ENCODE data around the gene CALML3. TPM values are rescaled to one million over a fixed set of nuclear protein-coding genes. Genes with fewer than 3 reads are reported as not detected.
A peak's percentile ranks its signal among the peaks of the same experiment; 100 is the strongest.

CALML3 gene
- total RNA-seq, 1 donor from 2014 or later = not detected

DNA sequence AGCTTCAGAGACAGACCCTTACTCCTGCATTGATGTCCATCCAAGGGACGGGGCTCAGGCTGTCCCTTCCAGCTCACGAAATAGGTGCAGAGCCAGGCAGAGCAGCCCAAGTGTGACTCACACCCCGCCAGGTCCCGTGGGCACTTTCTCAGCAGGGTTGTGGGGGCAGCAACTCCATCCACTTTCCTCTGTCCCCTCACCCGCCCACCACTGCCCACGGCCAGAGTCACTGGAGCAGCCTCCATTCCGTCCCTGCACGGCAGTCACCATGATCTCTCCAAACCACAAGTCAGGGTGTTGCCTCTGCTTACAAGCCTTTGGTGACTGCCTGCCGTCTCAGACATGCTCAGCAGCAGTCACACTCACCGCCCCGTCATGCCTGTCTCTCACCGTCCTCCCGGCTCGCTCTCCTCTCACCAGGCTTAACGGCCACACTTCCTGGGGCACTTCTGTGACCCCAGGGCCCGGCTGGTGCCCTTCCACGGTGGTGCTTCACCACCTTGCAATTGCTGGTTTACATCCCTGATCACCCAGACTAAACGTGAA, 39.3 kb downstream of the CALML3 start:
- H3K27ac Mint-ChIP-seq (ENCODE audit: unreplicated experiment) = peak overlapping the region; percentile 20
- peaks cover 5% of the 10 kb centered on the region for H3K27me3 Mint-ChIP-seq (ENCODE audit: low read depth, unreplicated experiment)
- no peaks in the 10 kb centered on the region for H3K9me3 Mint-ChIP-seq (ENCODE audit: unreplicated experiment)
- no peak overlapping the region for H3K4me3 ChIP-seq (ENCODE audit: insufficient read depth, low read depth, low read length)
- peak overlapping the region; percentile 48 for H3K4me2 ChIP-seq (ENCODE audit: low read length)
- no peaks in the 10 kb centered on the region for H3K36me3 ChIP-seq (ENCODE audit: insufficient read depth, low read length)
- H3K9ac ChIP-seq (ENCODE audit: low read length) = peak overlapping the region; percentile 30
- FAIRE-seq (peak; percentile 34), DNase-seq (ENCODE audit: low read depth) (peak; percentile 56)
- H3K9me3 ChIP-seq (ENCODE audit: insufficient read depth, low read depth, low read length) = no peaks in the 10 kb centered on the region
- H3K4me3 Mint-ChIP-seq (ENCODE audit: unreplicated experiment) = no peak overlapping the region
- peak overlapping the region; percentile 45 for H3K27ac ChIP-seq (ENCODE audit: low read depth, low read length)
- peaks cover 52% of the 10 kb centered on the region for H3K4me1 ChIP-seq (ENCODE audit: insufficient read depth, low read length)
- H3K79me2 ChIP-seq (ENCODE audit: insufficient read depth, low read length) = no peaks in the 10 kb centered on the region
- peaks cover 3% of the 10 kb centered on the region for H3K36me3 Mint-ChIP-seq (ENCODE audit: low read depth, unreplicated experiment)
- no peaks in the 10 kb centered on the region for H4K20me1 ChIP-seq (ENCODE audit: insufficient read depth, low read length)
- peak overlapping the region; percentile 72 for H2AFZ ChIP-seq (ENCODE audit: low read depth, low read length)
- no peaks in the 10 kb centered on the region for H3K27me3 ChIP-seq (ENCODE audit: insufficient read depth, low read length)
- H3K4me1 Mint-ChIP-seq (ENCODE audit: low read depth, unreplicated experiment) = peaks cover 53% of the 10 kb centered on the region
- TF ChIP-seq CTCF (IDR thresholded peaks at IDR 0.05; ENCODE audit: insufficient read depth, low read depth, low read length) (no peak), EZH2 (IDR thresholded peaks at IDR 0.05; ENCODE audit: insufficient read depth, low read length) (no peak)

GRCh38 chr10:5564537-5565204, 39.9 kb downstream of the CALML3 start:
- H3K79me2 ChIP-seq (ENCODE audit: insufficient read depth, low read length) = no peaks in the 10 kb centered on the region
- no peaks in the 10 kb centered on the region for H3K36me3 ChIP-seq (ENCODE audit: insufficient read depth, low read length)
- Mint-ChIP-seq H3K27me3 (ENCODE audit: low read depth, unreplicated experiment) (peaks cover 5% of the 10 kb centered on the region), H3K9me3 (ENCODE audit: unreplicated experiment) (no peaks in the 10 kb centered on the region), H3K4me1 (ENCODE audit: low read depth, unreplicated experiment) (peaks cover 46% of the 10 kb centered on the region), H3K36me3 (ENCODE audit: low read depth, unreplicated experiment) (peaks cover 3% of the 10 kb centered on the region), H3K27ac (ENCODE audit: unreplicated experiment) (peak overlapping the region; percentile 20), H3K4me3 (ENCODE audit: unreplicated experiment) (no peak overlapping the region)
- DNase-seq (ENCODE audit: low read depth) (no peak), FAIRE-seq (no peak)
- peak overlapping the region; percentile 45 for H3K27ac ChIP-seq (ENCODE audit: low read depth, low read length)
- H3K27me3 ChIP-seq (ENCODE audit: insufficient read depth, low read length) = no peaks in the 10 kb centered on the region
- H3K4me1 ChIP-seq (ENCODE audit: insufficient read depth, low read length) = peaks cover 46% of the 10 kb centered on the region
- H4K20me1 ChIP-seq (ENCODE audit: insufficient read depth, low read length) = no peaks in the 10 kb centered on the region
- H2AFZ ChIP-seq (ENCODE audit: low read depth, low read length) = peak overlapping the region; percentile 72
- peak overlapping the region; percentile 48 for H3K4me2 ChIP-seq (ENCODE audit: low read length)
- no peak overlapping the region for H3K4me3 ChIP-seq (ENCODE audit: insufficient read depth, low read depth, low read length)
- H3K9ac ChIP-seq (ENCODE audit: low read length) = peak overlapping the region; percentile 41
- TF ChIP-seq EZH2 (IDR thresholded peaks at IDR 0.05; ENCODE audit: insufficient read depth, low read length) (no peak), CTCF (IDR thresholded peaks at IDR 0.05; ENCODE audit: insufficient read depth, low read depth, low read length) (no peak)
- H3K9me3 ChIP-seq (ENCODE audit: insufficient read depth, low read depth, low read length) = no peaks in the 10 kb centered on the region

- DNase-seq (ENCODE audit: low read depth) = no peak
- Mint-ChIP-seq H3K27ac (ENCODE audit: unreplicated experiment) (no peak overlapping the region), H3K4me3 (ENCODE audit: unreplicated experiment) (no peak overlapping the region)
These were observed 40.4 kb downstream of the CALML3 start for GRCh38 chr10:5565205-5565545.

More at GRCh38 chr10:5565205-5565545, 40.4 kb downstream of the CALML3 start:
- H3K36me3 ChIP-seq (ENCODE audit: insufficient read depth, low read length) = no peaks in the 10 kb centered on the region
- Mint-ChIP-seq H3K27me3 (ENCODE audit: low read depth, unreplicated experiment) (peaks cover 7% of the 10 kb centered on the region), H3K36me3 (ENCODE audit: low read depth, unreplicated experiment) (peaks cover 3% of the 10 kb centered on the region), H3K4me1 (ENCODE audit: low read depth, unreplicated experiment) (peaks cover 41% of the 10 kb centered on the region), H3K9me3 (ENCODE audit: unreplicated experiment) (no peaks in the 10 kb centered on the region)
- FAIRE-seq = no peak
- peak overlapping the region; percentile 41 for H3K9ac ChIP-seq (ENCODE audit: low read length)
- no peaks in the 10 kb centered on the region for H3K9me3 ChIP-seq (ENCODE audit: insufficient read depth, low read depth, low read length)
- H3K27me3 ChIP-seq (ENCODE audit: insufficient read depth, low read length) = no peaks in the 10 kb centered on the region
- H3K4me2 ChIP-seq (ENCODE audit: low read length) = peak overlapping the region; percentile 54
- peak overlapping the region; percentile 59 for H3K27ac ChIP-seq (ENCODE audit: low read depth, low read length)
- no peaks in the 10 kb centered on the region for H3K79me2 ChIP-seq (ENCODE audit: insufficient read depth, low read length)
- TF ChIP-seq EZH2 (IDR thresholded peaks at IDR 0.05; ENCODE audit: insufficient read depth, low read length) (no peak), CTCF (IDR thresholded peaks at IDR 0.05; ENCODE audit: insufficient read depth, low read depth, low read length) (no peak)
- H4K20me1 ChIP-seq (ENCODE audit: insufficient read depth, low read length) = no peaks in the 10 kb centered on the region
- no peak overlapping the region for H2AFZ ChIP-seq (ENCODE audit: low read depth, low read length)
- H3K4me3 ChIP-seq (ENCODE audit: insufficient read depth, low read depth, low read length) = no peak overlapping the region
- H3K4me1 ChIP-seq (ENCODE audit: insufficient read depth, low read length) = peaks cover 42% of the 10 kb centered on the region
